HG02884 (cell line): Measurements from ENCODE around the gene KCNK2.

Experiments used
- ATAC-seq: cut with Tn5 transposase; IDR thresholded peaks from one replicate; pipeline ENCODE4 v1.9.1; 2021; ENCODE audit warnings: mild to moderate bottlenecking, moderate library complexity; ENCODE audit not compliant: unreplicated experiment

Gene KCNK2

DNA sequence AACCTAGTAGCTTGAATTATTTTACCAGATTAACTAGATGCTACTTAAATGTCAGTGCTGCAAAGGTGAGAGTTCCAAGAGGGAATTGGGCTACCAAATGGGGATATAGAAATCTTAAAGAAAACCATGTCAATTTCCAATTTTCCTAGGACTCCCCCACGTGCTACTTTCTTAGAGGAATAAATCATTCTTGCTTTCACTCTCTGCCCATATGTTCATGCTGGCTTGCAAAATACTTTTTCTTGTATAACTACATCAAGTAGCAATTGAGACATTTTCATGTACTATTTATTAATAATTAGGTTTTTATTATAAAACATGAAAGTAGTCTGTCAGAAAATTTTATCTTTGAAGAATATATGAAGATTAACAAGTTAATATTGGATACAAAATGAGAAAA, 11.8 kb downstream of the KCNK2 start:
- ATAC-seq, result no peak

DNA sequence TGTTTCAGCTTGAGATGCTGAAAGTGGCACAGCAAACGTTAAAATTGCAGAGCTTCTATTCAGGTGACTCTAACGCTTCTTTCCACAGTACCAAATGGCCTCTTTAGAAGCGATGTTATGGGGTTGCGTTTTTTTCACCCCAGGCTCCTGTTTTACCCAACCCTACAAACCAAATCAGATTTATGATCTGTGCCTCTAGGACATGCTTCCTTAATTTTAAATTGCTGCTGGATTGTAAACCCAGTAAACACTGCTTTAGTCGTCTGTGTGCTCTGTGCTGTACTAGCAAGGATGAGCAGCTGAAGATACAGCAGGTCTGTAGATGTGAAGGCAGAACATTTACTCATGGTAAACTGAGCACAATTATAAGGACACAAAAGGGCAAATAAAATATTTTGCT, 13.0 kb downstream of the KCNK2 start:
- no peak for ATAC-seq

DNA sequence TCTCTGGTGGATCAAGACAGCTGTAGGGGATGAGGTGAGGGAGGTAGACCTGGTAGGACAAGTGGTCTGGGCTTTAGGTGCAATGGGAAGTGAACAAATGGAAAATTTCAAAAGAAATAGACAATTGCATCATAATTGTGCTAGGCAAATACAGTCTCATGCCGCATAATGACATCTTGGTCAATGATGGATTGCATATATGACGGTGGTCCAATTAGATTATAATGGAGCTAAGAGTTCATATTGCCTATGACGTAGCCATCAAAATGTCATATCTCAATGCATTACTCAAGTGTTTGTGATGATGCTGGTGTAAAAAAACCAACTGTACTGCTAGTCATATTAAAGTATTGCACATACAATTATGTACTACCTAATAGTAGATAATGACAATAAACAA, 19.0 kb downstream of the KCNK2 start:
- ATAC-seq, result no peak

DNA sequence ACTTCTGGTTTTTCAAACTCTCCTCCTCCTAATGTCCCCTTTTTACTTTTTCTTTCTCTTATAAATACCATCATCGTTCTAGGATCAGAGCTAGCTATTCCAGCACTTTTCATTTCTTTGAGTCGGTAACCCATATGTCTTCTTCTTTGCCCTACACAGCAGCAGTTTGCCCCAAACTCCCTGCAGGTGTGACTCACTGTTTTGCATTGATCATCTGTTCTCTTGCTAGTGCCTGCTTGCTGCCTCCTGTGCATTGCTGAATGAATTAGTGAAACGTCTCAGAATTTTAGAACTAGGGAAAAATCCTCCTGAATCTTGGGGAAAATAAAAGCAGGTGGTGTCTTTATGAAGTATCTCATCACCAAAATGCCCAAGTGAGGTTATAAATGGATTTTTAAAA, 21.7 kb downstream of the KCNK2 start:
- ATAC-seq, result no peak

DNA sequence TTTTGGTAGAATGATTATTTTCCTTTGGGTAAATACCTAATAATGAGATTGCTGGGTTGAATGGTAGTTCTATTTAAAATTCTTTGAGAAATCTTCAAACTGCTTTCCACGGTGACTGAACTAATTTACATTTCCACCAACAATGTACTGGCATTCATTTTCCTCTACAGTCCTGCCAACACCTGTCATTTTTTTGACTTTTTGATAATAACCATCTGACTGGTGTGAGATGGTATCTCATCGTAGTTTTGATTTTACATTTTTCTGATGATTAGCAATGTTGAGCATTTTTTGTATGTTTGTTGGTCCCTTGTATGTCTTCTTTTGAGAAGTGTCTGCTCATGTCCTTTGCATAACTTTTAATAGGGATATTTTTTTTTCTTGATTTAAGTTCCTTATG, 23.5 kb downstream of the KCNK2 start:
- no peak for ATAC-seq

DNA sequence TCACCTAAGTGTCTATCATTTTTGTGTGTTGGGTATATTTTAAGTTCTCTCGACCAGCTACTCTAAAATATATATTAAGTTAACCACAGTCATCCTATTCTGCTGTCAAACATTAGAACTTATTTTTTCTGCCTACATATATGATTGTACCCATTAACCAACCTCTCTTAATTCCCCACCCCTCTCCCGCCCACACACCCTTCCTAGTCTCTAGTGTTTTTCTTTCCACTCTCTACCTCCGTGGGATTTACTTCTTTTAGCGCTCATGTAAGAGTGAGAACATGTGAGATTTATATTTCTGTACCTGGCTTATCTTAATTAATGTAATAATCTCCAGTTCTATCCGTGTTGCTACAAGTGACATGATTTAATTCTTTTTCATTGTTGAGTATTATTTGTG, 26.6 kb downstream of the KCNK2 start:
- ATAC-seq, result no peak

DNA sequence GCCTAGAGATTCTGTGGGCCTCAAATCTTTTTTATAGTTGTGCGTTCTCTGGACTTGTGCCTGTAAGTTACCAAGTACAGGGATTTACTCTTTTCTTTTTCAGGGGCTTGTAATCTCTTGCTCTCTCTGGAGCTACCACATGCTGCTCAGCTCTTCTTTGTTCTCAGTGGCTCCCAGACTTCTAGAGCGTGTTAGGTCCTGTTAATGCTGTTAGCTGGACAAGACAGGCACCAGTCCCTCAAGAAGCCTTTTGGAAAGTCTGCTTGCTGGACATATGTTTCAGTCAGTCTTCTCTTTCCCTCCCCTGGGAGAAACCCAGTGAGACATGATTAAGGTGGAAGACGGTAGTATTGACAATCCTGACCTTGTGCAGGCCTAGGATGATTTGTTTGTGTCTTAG, 29.4 kb downstream of the KCNK2 start:
- no peak for ATAC-seq

DNA sequence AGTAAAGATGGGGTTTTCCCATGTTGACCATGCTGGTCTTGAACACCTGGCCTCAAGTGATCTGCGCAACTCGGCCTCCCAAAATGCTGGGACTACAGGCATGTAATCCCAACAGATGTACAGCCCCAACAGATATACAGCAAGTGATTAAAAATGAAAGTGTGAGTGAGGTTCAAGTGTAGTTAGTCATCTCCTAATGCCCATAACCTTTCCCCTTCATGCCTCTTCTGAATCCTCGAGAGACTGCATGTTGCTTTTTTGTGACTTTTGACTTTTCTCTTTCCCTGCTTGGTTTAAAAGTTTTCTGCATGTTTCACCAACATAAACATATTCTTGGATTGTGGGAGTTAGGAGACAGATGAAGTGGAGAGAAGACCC, 31.2 kb downstream of the KCNK2 start:
- no peak for ATAC-seq

DNA sequence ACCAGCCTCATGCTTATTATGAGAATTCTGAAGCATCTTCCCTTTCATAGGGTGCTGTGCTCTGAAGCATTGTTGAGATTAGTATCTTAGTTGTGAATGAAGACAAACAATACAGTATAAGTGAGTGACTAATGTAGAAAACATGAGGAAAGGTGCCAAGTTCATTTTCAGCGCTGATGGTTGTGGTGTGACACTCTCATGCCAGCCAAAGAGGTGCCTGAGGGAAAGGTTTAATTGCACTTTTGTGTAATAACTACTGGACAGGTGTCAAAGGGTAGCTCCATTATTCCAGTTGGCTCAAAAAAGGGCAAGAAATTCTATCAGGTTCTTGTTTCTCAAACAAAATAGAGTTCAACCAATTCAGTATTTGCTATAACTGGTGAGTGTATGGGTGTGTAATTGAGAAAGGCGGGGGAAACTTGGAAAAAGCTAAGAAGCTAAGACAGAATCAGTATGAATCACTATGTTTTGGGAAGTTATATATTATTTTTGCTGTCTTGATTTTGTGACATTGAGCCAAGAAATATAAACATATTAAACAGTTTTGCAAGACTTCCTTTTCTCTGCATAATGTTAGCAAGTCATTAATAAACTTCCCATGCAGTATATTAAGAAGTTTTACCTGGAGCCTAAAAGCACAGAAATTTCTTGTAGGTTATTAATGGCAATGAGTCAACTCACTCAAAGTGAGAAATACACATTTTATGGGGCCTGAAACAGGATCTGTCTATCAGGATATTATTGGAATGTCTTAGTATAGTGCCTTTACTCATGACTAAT, 31.8 kb downstream of the KCNK2 start:
- ATAC-seq, result no peak

DNA sequence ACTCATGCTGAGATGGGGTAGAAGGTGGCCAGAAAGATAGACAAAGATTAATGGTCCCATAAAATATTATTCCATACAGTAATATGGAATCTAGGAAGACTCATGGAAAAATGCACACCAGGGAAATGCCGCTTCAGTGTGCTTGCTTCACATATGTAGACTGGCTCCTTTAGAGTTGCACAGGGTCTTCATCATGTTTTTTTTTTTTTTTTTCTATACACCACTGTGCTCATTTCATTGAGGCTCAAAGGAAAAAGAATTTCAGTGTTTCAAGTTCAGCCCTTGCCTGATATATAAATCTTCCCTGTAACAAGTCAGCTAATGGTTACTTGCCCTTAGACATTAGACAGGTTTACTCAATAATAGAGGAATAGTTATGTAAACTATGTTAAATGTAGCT, 33.2 kb downstream of the KCNK2 start:
- no peak for ATAC-seq

DNA sequence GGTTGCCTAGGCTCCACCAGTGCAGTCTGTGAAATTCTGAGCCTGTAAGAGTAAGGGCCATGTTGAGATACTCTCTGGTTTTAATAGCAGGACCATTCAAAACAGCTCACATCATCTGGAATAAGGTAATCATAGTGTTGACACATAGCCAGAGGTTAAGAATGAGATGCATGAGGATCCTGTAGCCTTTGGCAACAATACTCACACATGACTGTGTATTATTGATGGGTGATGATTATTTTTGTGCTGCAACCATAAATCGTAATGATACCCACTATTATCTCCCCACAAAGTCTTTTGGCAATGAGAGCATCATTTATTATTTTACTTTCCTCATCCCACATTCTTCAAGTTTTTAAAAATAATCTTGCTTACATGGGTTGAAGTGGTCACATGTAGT, 35.5 kb downstream of the KCNK2 start:
- ATAC-seq, result no peak

DNA sequence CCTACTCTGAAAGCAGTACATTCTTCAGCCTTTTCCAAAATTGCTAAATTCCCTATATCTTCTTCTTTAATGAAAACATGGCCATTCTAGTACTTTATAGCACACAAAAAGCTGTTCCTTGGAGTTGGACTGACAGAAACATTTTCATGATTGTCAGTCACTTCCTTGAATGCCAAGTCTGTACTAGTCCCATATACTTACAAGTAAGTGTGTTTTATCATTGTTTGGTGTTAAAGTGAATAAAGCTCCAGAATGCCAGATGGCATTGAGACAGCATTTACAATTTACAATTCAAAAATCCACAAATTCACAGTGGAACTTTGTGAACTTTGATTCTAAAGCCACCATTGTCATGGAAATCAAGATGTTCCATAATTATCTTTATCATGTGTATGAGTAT, 36.5 kb downstream of the KCNK2 start:
- no peak for ATAC-seq

DNA sequence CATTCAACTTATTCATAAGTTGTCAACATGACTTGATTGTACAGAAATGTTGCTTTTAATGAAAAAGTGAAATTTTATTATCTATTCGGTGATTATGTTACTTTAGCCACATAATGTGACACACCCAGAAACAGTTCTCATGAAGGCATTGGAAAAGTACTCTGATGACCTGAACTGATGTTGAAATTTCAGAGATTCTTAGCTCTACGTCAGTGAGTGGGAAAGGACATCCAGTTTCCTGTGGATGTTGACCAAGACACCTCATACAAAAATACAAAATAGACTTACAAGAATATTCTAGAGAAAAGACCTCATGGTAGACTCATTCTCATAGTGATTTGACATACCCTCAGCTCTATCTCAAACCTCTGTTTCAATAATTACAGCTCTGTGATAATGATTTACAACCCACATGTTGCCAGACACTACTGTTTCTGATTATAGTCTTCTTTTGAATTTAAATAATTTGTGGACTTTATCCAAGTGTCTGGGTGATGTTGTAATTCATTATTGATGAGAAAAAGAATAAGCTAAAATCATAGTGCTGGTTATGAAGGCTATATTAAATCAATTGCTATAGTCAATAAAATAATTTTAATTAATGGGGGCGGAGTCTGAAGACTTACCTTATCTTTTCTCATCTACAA, 37.3 kb downstream of the KCNK2 start:
- ATAC-seq, result no peak

DNA sequence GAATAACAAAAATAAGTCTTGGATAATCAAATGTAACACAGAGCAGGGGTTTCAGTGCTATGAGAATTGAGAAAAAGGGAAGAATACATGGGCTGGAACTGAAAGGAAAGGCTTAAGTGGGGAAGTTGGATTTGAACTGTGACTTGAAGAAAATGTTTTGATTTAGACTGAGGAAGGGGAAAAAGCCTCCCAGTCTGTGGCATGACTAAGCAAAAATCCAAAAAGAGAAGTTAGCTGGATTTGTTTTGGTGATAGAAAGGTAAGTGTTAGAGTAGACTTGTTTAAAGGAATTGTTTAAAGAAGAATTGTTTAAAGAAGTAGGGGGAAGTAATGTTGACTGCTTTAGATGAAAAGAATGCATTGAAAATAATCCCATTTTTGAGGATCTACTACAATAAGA, 46.0 kb downstream of the KCNK2 start:
- ATAC-seq, result no peak

DNA sequence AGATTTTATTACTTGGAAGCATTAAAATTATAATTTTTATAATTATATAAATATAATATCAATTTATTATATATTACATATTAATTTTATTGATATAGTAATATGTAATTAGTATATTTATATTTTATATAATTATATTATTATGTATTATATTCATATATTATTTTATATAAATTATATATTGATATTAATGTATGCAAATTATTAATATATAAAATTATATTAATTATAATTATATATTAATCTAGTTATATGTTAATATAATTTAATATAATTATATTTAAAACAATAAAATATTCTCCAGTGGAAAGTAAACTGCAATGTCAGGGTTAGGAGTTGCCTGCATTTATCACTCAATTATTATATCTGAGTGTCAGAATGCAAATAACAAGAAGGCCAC, 48.8 kb downstream of the KCNK2 start:
- no peak for ATAC-seq

DNA sequence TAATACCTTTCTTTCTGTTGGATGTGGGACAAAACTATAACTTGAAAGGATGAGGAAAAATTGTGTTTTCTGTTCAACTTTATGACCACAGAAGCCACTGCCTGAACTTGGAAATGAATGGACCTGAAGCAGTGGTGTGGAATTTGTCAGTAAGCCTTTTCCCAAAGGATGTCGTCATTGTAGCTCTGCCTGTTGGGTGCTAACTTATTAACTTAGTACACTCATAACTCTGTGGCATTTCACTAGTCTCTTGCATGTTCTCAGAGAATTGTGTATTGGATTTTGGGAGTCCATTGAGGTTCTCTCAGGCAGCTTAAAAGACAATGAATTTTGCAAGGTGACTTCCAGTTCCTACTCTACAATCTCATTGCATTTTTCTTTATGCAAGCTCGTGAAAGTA, 49.6 kb downstream of the KCNK2 start:
- no peak for ATAC-seq

DNA sequence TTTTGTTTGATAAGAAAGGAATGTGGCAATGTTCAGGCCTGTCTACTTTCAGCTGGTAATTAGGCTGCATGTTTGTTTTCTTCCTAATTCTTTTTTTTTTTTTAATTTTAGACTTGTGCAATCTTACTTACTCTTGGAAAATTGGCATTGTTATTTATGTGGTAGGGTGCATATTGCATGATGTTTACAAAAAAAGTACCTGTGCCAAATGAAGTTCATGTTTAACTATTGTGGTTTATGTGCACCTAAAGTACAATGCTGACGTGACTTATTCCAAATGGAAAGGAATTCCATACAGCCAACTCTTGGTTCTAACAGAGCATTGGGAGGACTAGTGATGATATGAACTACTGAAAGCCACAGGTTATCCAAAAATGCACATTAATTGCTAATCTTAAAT, 51.0 kb downstream of the KCNK2 start:
- ATAC-seq, result no peak

DNA sequence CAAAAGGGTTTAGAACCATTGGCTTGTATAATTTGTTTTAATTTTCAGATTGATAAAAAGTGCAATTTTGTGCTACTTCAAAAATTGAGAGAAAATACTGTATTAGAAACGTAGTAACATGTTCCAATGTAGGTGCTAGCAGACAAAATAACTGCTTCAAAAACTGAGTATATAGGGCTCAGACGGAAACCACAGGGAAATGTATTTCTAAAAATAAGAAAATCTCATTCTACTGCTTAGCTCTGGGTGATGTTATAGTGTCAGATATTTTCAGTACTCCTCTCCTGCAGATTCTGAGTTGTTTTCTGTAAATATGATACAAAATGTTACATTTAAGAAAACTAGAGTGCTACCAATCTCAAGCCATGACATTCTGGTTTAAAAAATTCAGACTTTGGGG, 55.4 kb downstream of the KCNK2 start:
- ATAC-seq, result no peak

DNA sequence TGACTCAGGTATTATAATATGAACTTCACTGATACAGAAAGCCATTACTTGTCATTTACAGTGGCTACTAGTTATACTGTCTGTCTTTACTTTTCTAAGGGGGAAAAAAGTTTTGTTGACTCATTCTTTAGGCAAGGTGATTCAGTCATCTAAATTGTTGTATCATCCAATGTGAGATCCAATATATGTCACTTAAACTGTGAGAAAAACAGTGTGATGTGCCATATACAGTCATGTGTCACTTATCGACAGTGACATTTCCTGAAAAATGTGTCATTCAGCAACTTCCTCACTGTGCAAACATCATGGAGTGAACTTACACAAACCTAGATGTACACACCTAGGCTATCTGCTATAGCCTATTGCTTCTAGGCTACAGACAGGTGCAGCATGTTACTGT, 57.6 kb downstream of the KCNK2 start:
- no peak for ATAC-seq

DNA sequence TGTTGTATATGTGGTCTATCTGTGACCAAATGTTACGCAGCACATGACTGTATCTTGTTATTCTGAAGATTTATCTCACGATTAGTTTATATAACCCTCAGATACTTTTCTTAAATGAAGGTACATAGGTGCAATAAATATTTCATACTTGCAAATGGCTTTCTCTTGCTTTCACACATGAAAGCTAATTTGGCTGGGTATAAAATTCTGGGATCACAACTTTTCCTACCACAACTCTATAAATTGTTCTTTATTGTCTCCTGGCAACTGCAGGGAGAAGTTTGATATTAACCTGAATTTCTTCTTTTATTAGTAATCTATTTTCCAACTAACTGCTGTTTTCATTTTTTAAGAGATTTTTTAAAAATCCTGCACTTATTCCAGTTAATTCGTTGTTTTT, 58.9 kb downstream of the KCNK2 start:
- ATAC-seq, result no peak

DNA sequence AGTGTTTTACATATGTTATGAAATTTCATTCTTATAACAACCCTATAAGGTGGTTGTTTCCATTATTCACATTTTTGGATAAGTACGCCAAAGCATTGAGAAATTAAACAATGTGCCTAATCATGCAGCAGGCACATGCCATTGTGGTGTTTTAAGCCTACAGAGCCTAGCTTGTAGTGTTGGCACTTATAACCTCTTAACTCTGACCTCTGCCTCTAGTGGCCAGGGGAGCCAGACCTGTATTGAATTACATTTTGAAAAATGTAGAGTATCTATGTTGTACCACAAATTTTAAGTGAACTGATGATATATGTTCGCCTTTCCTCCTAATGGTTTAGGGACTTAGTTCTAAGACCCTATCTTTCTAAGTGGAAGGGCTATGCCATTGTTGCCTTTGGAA, 61.0 kb downstream of the KCNK2 start:
- no peak for ATAC-seq

DNA sequence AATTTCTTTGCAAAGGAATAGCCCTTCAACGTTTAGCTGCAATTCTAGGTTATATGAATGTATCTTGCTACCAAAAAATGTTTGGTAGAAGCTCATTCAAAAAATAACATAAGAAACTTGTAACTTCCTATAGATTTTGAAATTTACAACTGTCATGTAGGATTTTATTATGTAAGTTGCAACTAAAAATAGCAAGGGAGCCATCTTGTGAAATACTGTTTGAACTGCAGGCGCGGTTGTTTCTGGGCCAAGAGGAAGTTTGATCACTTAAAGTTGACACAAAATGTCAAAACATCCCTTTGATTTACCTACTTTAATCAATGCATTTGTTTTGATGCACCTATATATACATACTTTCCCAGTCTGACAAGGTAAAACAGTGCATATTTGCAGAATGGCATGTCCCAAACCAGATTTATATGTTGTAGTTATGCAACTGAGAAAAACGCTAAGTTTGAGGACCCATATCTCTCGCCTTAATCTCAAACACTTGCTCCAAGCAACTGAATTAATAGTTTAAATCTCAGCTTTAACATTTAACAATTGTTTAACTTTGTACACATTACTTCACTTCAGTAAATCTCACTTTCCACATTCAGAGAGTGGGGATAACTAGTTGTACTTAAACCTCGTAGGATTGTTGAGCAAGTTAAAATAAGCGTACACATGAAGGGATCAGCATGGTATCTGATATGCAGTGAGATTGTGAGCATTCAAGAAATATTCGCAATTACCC, 63.9 kb downstream of the KCNK2 start:
- ATAC-seq, result no peak
